Colonic mucosa (tissue), 4 donors: ENCODE data around the gene SYT2. TPM values are rescaled to one million over a fixed set of nuclear protein-coding genes. Genes with fewer than 3 reads are reported as not detected.
A peak's percentile ranks its signal among the peaks of the same experiment; 100 is the strongest.
"Not testable (repeated sequence)": the region's sequence is repeated elsewhere in the genome, so short reads cannot be mapped to it uniquely, and the experiment has no call there.

Source experiments
- DNase-seq: peaks from one replicate; pipeline ENCODE4 v3.0.0-alpha.2; 2020
- H3K27ac ChIP-seq: fragments of 200-600 bp; one replicate; pipeline ENCODE4 v1.8.0; 2021
- H3K27me3 ChIP-seq: fragments of 200-600 bp; one replicate; pipeline ENCODE4 v1.8.0; 2021
- H3K36me3 ChIP-seq: fragments of 200-600 bp; one replicate; pipeline ENCODE4 v1.8.0; 2021
- H3K4me1 ChIP-seq: fragments of 200-600 bp; one replicate; pipeline ENCODE4 v1.8.0; 2021; ENCODE audit warnings: mild to moderate bottlenecking
- H3K4me3 ChIP-seq: fragments of 200-600 bp; one replicate; pipeline ENCODE4 v1.8.0; 2021
- H3K9ac ChIP-seq, 2 donors: one replicate each; pipeline ENCODE4 v1.7.0; 2013; ENCODE audit warnings: control low read depth in 2 of 2, low read depth in 2 of 2, low read length in 2 of 2
- H3K9me3 ChIP-seq: fragments of 200-600 bp; one replicate; pipeline ENCODE4 v1.8.0; 2021
- intact Hi-C: fragments of 100-400 bp; cut with DNase I; formaldehyde crosslinking; loops from one replicate; pipeline ENCODE4 v1.14.1; 2022
- total RNA-seq, 2 donors: library from RNA; stranded (reverse); fragmentation: NEBNext Ultra II Directional in 1 of 2; extraction: Animal tissue kit (Norgen Biotek cat#: 25700) in 1 of 2; gene quantifications; one replicate each; pipeline ENCODE4 v1.2.1, GENCODE V29; 2021
- TF ChIP-seq, protein P1 (sequence below): fragments of 200-600 bp; IDR thresholded peaks from one replicate; pipeline ENCODE4 v1.8.0; 2022; ENCODE audit warnings: antibody characterized with exemption, mild to moderate bottlenecking
- donor health status: healthy.
- donor health status: DM: no; HTN: no; CAD: no.
- donor health status: DM: no; HTN: no; CAD: no.

Gene SYT2
- total RNA-seq, 2 donors from 2014 or later = 0.15 to 0.19 TPM

DNA sequence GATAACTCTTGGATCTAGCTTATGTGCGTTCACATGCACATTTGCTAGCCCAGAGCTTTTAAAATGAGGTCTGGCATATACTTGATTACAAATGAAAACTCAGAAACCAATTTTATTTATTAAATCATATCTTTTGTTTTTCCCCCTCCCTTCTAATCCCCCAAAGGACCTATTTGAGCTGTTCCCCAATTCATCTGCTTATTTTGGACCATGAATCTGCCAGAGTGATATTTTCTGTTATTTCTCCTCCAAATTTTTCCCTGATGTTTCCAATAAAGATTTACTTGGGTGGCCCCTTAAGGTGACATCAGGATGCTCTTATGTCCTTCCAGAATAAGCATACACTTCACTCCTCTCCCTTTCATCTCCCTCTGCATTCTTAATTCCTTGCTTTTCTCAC lies 123.4 kb downstream of the SYT2 start:
- H3K9ac ChIP-seq = no peak overlapping the region
- no peaks in the 10 kb centered on the region for H3K4me1 ChIP-seq
- intact Hi-C loops = no loop called here
- TF ChIP-seq, protein P1, sequence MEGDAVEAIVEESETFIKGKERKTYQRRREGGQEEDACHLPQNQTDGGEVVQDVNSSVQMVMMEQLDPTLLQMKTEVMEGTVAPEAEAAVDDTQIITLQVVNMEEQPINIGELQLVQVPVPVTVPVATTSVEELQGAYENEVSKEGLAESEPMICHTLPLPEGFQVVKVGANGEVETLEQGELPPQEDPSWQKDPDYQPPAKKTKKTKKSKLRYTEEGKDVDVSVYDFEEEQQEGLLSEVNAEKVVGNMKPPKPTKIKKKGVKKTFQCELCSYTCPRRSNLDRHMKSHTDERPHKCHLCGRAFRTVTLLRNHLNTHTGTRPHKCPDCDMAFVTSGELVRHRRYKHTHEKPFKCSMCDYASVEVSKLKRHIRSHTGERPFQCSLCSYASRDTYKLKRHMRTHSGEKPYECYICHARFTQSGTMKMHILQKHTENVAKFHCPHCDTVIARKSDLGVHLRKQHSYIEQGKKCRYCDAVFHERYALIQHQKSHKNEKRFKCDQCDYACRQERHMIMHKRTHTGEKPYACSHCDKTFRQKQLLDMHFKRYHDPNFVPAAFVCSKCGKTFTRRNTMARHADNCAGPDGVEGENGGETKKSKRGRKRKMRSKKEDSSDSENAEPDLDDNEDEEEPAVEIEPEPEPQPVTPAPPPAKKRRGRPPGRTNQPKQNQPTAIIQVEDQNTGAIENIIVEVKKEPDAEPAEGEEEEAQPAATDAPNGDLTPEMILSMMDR = no peak
- no peak overlapping the region for H3K27ac ChIP-seq
- no peak overlapping the region for H3K4me3 ChIP-seq
- peaks cover 1% of the 10 kb centered on the region for H3K36me3 ChIP-seq
- DNase-seq = no peak
- no peaks in the 10 kb centered on the region for H3K9me3 ChIP-seq
- H3K27me3 ChIP-seq = no peaks in the 10 kb centered on the region

DNA sequence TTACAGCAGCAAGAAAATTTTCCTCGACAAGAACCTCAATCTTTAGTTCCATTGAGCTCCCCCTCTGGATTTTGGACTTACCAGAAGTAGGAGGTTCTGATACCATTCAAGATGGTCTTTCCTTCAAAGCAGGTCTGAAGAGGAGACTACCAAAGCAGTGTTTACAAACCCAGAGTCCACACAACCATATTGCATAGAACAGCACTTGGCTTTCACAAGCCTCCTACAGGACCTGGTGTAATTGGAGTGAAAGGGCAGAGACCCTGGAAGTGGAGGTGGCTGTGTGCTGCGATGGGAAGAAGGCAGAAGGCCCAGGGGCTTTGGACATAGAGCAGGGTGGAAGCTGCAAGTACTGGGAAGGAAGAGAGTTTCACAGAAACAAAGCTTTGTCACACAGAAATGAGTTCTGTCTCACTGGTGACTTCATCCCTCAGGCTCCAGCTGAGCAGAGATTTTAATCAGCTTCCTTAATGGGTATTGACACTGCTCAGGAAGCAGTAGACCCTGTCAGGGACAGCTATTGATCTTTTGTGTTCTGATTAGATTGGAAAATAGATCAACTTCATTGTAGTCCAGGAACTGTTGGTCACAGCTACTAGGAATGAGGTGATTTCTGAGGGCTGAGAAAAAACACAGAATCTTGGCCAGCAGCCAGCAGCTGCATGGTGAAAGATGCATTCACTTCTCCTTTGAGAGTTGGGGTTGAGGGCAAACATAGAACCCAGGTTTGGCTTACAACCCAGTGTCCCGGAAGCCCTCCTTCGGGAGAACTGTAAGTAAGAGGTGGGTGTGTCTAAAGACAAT lies 124.0 kb downstream of the SYT2 start:
- H3K4me1 ChIP-seq = no peaks in the 10 kb centered on the region

DNA sequence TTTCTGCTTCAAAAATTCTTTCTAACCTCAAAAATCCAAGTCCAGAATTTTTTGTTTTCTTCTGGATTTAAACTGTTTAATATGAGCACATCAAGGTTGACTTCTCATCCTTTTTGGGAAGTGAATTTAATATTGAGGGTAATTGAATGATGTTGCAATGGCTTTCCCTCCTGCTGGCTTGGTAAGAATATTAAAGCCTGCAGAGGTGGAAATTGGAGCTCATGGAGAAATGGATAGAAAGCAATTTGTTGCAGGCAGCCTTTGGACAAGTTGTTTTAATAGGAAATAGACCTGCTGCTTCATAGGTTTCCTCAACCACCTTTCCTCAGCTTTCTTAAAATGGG lies 124.7 kb downstream of the SYT2 start:
- H3K27me3 ChIP-seq = no peaks in the 10 kb centered on the region
- intact Hi-C loops = no loop called here
- H3K4me3 ChIP-seq = no peak overlapping the region
- H3K27ac ChIP-seq = no peak overlapping the region
- DNase-seq = no peak
- no peak overlapping the region for H3K9ac ChIP-seq
- peaks cover 6% of the 10 kb centered on the region for H3K36me3 ChIP-seq
- H3K9me3 ChIP-seq = no peaks in the 10 kb centered on the region
- TF ChIP-seq, protein P1 = no peak
- H3K4me1 ChIP-seq = no peaks in the 10 kb centered on the region

More for the DNA sequence above, 124.0 kb downstream of the SYT2 start:
- Histone ChIP-seq H3K9ac (no peak overlapping the region), H3K36me3 (peaks cover 6% of the 10 kb centered on the region), H3K27ac (peak overlapping the region; percentile 22), H3K9me3 (no peaks in the 10 kb centered on the region), H3K27me3 (no peaks in the 10 kb centered on the region), H3K4me3 (no peak overlapping the region)
- TF ChIP-seq, protein P1 = no peak
- DNase-seq = peak; percentile 28
- intact Hi-C loops = no loop called here

DNA sequence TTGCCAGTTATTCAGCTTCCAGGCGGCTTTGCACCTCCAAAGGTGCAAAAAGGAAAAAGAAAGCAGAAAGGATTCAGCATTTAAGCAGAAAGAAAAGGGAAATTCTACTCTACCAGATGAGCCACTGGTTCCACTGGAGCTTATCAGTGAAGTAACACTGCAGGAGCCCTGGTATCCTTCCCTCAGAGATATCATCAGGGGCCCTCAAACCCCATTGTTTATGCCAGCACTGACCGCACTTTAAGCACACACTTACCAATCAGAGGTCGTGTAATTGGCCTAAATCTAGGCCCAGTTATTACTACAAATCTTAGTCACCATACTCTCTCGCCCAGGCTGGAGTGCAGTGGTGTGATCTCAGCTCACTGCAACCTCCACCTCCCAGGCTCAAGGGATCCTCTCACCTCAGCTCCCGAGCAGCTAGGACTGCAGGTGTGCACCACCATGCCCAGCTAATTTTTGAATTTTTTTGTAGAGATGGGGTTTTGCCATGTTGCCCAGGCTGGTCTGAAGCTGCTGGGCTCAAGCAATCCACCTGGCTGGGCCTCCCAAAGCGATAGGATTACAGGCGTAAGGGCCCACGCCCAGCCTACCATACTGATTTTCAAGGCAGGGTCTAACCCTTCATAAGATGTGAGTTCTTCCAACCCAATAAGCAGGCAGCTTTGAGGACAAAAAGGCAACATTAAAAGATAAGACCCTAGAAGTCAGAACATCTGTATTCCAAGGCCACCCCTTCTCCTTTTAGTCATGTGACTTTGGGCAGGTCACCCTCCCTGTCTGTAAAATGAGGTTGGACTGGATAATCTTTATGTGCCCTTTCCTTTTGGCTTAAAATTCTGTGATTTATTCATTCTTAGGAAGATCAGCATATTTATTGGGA lies 125.3 kb downstream of the SYT2 start:
- intact Hi-C loops = no loop called here
- H3K36me3 ChIP-seq = peaks cover 6% of the 10 kb centered on the region
- H3K27ac ChIP-seq = no peak overlapping the region
- TF ChIP-seq, protein P1 = no peak
- no peaks in the 10 kb centered on the region for H3K4me1 ChIP-seq
- no peaks in the 10 kb centered on the region for H3K9me3 ChIP-seq
- H3K27me3 ChIP-seq = no peaks in the 10 kb centered on the region
- H3K9ac ChIP-seq = no peak overlapping the region
- no peak for DNase-seq
- H3K4me3 ChIP-seq = no peak overlapping the region

DNA sequence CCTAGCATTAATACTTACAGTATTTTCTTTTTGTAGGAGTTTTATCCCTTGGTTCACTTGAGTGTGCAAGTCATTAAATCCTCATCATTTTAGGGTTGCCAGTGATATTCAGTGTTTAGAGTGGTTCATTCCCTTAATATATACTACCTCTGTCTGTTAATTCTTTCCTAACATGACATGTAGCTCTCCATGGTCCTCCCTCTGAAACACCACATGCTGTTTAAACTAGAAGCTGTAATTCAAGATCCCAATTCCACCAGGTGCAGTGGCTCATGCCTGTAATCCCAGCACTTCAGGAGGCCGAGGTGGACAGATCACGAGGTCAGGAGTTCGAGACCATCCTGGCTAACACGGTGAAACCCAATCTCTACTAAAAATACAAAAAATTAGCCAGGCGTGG lies 127.9 kb downstream of the SYT2 start:
- H3K4me1 ChIP-seq, H3K27ac ChIP-seq, H3K36me3 ChIP-seq, H3K9ac ChIP-seq, intact Hi-C loops, H3K27me3 ChIP-seq, H3K4me3 ChIP-seq, DNase-seq, H3K9me3 ChIP-seq: not testable (repeated sequence)
